Astrocyte of the spinal cord (primary cell): ENCODE measurements around the gene MXRA7.

Experiments
- DNase-seq: peaks from one replicate; pipeline ENCODE4 v3.0.0; 2011; ENCODE audit warnings: low read depth, low spot score
- H3K4me3 ChIP-seq: 2 replicates; pipeline ENCODE4 v1.5.1; 2011; ENCODE audit warnings: low read depth, mild to moderate bottlenecking, low read length, moderate library complexity
- CTCF ChIP-seq: IDR thresholded peaks from 2 replicates; pipeline ENCODE4 v1.5.1; 2012; ENCODE audit warnings: low read depth, mild to moderate bottlenecking, low read length, inconsistent platforms
- in situ Hi-C: cut with HindIII; loops from 2 replicates; pipeline ENCODE4 v1.10.0; 2017; ENCODE audit warnings: low sequenced_read_pairs

Gene MXRA7

GRCh38 chr17:76678330-76678729 lies 32.4 kb downstream of the MXRA7 start:
- in situ Hi-C loops: no loop called here
- no peak for TF ChIP-seq CTCF
- DNase-seq: no peak
- H3K4me3 ChIP-seq: no peak overlapping the region

- in situ Hi-C loops: no loop called here
- DNase-seq: no peak
- H3K4me3 ChIP-seq: no peak overlapping the region
- TF ChIP-seq CTCF: no peak
These were observed 33.4 kb downstream of the MXRA7 start for GRCh38 chr17:76677406-76677805.

- no peak for DNase-seq
- no peak overlapping the region for H3K4me3 ChIP-seq
- in situ Hi-C loops: no loop called here
These were observed 34.1 kb downstream of the MXRA7 start for GRCh38 chr17:76676629-76677028.

GRCh38 chr17:76675648-76676047 lies 35.1 kb downstream of the MXRA7 start:
- no peak for TF ChIP-seq CTCF
- H3K4me3 ChIP-seq: no peak overlapping the region
- in situ Hi-C loops: no loop called here
- no peak for DNase-seq

More at GRCh38 chr17:76676629-76677028, 34.1 kb downstream of the MXRA7 start:
- no peak for TF ChIP-seq CTCF

- DNase-seq: no peak
- no peak for TF ChIP-seq CTCF
- H3K4me3 ChIP-seq: no peak overlapping the region
- in situ Hi-C loops: no loop called here
These were observed 36.2 kb downstream of the MXRA7 start for GRCh38 chr17:76674600-76674999.

GRCh38 chr17:76673729-76674128 lies 37.0 kb downstream of the MXRA7 start:
- TF ChIP-seq CTCF: no peak
- in situ Hi-C loops: no loop called here
- no peak overlapping the region for H3K4me3 ChIP-seq
- no peak for DNase-seq

GRCh38 chr17:76672892-76673291 lies 37.9 kb downstream of the MXRA7 start:
- no peak for DNase-seq
- H3K4me3 ChIP-seq: no peak overlapping the region
- no peak for TF ChIP-seq CTCF
- in situ Hi-C loops: no loop called here
